Measurements from ENCODE around the gene SCAMP5. TPM values are rescaled to one million over a fixed set of nuclear protein-coding genes. Genes with fewer than 3 reads are reported as not detected.
A peak's percentile ranks its signal among the peaks of the same experiment; 100 is the strongest.

Gene SCAMP5, protein sequence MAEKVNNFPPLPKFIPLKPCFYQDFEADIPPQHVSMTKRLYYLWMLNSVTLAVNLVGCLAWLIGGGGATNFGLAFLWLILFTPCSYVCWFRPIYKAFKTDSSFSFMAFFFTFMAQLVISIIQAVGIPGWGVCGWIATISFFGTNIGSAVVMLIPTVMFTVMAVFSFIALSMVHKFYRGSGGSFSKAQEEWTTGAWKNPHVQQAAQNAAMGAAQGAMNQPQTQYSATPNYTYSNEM
- under 1 TPM; 0.19 to 0.33 TPM for total RNA-seq

DNA sequence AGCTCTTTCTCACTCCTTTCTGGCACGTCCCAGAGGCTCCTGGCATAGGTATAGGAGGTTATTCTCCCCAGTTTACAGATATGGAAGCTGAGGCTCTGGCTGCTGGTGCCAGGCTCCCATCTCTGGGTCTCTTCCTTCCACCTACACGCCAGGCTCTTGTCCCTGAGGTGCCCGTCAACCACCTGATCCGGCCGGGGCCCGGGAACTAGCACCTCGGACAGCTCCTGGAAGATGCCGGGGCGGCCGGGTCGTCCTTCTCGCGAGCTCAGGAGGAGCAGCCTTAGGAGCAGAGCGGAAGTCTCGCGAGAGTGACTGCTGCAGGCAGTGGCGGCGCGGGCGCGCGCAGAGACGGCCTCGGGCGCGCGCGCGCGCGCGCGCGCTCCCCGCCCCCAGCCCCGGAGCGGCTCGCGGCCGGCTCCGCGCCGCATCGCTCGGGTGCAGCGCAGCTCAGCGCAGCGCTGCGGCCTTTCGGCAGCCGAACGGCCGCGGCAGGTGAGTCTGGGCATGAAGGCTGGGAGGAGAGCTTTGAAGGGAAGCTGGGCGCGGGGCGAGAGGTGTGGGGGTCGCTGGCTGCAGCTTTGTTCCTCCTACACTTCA is at the start of gene SCAMP5:
Gene SCAMP5 (plus strand): TSS at position 382 of the 597 bp plus-strand sequence. CDS start 16,277 bp downstream, outside the sequence.
- Mint-ChIP-seq H3K36me3 (no peaks in the 10 kb centered on the region), H3K4me1 (ENCODE audit: low read depth) (peaks cover 10% of the 10 kb centered on the region), H3K27ac (no peak within 1 kb of the TSS), H3K4me3 (peak within 1 kb of the TSS; percentile 58), H3K9me3 (no peaks in the 10 kb centered on the region), H3K27me3 (peaks cover 24% of the 10 kb centered on the region)
- intact Hi-C loops (cut with micrococcal nuclease): no loop called here
- peak; percentile 94 for DNase-seq
- ChIA-PET POLR2A (interaction anchor here (0.6 to 1.1 kb wide), 2 partner anchors 28 to 105 kb away, joined by 3 to 4 read pairs; partner anchors contain the start of genes MPI and PPCDC), CTCF (interaction anchor here (1.1 to 2.2 kb wide), 8 partner anchors 12 to 363 kb away, joined by 3 to 6 read pairs (median 4); partner anchors contain the start of genes C15orf39 and RPP25)

DNA sequence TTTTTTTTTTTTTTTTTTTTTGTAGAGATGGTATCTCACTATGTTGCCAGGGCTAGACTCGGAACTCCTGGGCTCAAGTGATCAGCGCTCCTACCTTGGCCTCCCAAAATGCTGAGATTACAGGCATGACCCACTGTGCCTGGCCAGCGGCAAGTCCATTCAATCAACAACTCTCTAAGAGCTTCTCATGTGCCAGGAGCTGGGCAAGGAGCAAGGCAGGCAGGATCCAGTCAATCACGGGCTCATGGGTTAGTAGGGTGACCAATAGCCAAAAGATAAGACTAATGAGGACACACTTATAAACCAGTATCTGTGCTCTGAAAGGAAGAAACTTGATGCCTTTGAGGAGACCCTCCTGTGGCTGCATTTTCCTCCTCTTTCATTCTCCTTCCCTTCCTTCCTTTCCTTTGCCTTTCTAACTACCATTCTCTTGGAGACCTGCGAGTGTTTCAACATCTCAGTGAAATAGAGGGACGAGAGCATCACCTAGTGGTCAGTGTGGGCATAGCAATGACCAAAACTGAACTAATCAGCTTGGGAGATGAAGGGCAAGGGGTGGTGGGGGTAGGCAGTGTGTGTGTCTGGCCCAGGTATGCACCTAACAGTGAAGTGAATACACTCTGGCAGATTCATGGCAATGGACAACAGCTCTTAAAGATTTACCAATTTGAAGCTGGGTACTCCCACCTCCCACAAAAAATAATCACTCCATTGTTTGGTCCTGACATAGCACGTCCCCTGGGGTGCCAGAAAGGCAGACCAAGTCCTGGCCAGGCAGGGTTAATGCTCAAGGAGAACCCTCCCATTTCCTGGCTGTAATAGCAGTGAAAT is 45.1 kb upstream of the SCAMP5 start:
- H3K4me1 Mint-ChIP-seq (ENCODE audit: low read depth): peaks cover 8% of the 10 kb centered on the region
- no peaks in the 10 kb centered on the region for H3K36me3 Mint-ChIP-seq
- no peak overlapping the region for H3K4me3 Mint-ChIP-seq
- intact Hi-C loops (cut with micrococcal nuclease): loop anchor here (1.0 to 5.0 kb wide), 3 partner anchors 43 to 318 kb away; partner anchors contain the start of gene FAM219B
- ChIA-PET POLR2A (no interaction called here), CTCF (interaction anchor here (0.5 to 4.2 kb wide), 42 partner anchors 9 to 576 kb away, joined by 3 to 84 read pairs (median 4); partner anchors contain the start of genes COX5A, FAM219B, PPCDC and SCAMP5)
- no peaks in the 10 kb centered on the region for H3K9me3 Mint-ChIP-seq
- H3K27me3 Mint-ChIP-seq: no peaks in the 10 kb centered on the region
- no peak overlapping the region for H3K27ac Mint-ChIP-seq
- peak; percentile 86 for DNase-seq

- no peaks in the 10 kb centered on the region for H3K36me3 Mint-ChIP-seq
Measured at GRCh38 chr15:74951006-74951405, 44.4 kb upstream of the SCAMP5 start.

GRCh38 chr15:74954515-74954914 is 40.8 kb upstream of the SCAMP5 start:
- ChIA-PET CTCF (interaction anchor here (0.6 to 2.2 kb wide), 7 partner anchors 9 to 186 kb away, joined by 3 to 8 read pairs (median 3); partner anchors contain the start of genes CPLX3 and SCAMP5), POLR2A (no interaction called here)
- intact Hi-C loops (cut with micrococcal nuclease): loop anchor here (5.0 kb wide), 2 partner anchors 47 to 322 kb away; partner anchors contain the start of gene FAM219B
- H3K9me3 Mint-ChIP-seq: no peaks in the 10 kb centered on the region
- DNase-seq: no peak
- H3K27ac Mint-ChIP-seq: no peak overlapping the region
- peaks cover 37% of the 10 kb centered on the region for H3K4me1 Mint-ChIP-seq (ENCODE audit: low read depth)
- no peak overlapping the region for H3K4me3 Mint-ChIP-seq
- H3K27me3 Mint-ChIP-seq: peaks cover 20% of the 10 kb centered on the region
- no peaks in the 10 kb centered on the region for H3K36me3 Mint-ChIP-seq

More at GRCh38 chr15:74951006-74951405, 44.4 kb upstream of the SCAMP5 start:
- intact Hi-C loops (cut with micrococcal nuclease): loop anchor here (5.0 kb wide), 2 partner anchors 44 to 319 kb away; partner anchors contain the start of gene FAM219B
- no peak overlapping the region for H3K4me3 Mint-ChIP-seq
- H3K4me1 Mint-ChIP-seq (ENCODE audit: low read depth): peaks cover 16% of the 10 kb centered on the region
- DNase-seq: no peak
- H3K27ac Mint-ChIP-seq: no peak overlapping the region
- no peaks in the 10 kb centered on the region for H3K27me3 Mint-ChIP-seq
- H3K9me3 Mint-ChIP-seq: no peaks in the 10 kb centered on the region
- CTCF ChIA-PET: interaction anchor here (0.5 to 4.2 kb wide), 40 partner anchors 9 to 577 kb away, joined by 3 to 84 read pairs (median 4); partner anchors contain the start of genes COX5A, FAM219B, PPCDC and SCAMP5
- POLR2A ChIA-PET: no interaction called here

- Mint-ChIP-seq H3K27ac (no peak overlapping the region), H3K4me3 (peak overlapping the region; percentile 45), H3K9me3 (no peaks in the 10 kb centered on the region), H3K4me1 (ENCODE audit: low read depth) (peaks cover 39% of the 10 kb centered on the region), H3K27me3 (peaks cover 21% of the 10 kb centered on the region), H3K36me3 (no peaks in the 10 kb centered on the region)
- DNase-seq: no peak
- intact Hi-C loops (cut with micrococcal nuclease): loop anchor here (5.0 kb wide), 1 partner anchor 497 kb away; the partner anchor contains the start of gene SIN3A
- ChIA-PET POLR2A (no interaction called here), CTCF (interaction anchor here (1.0 to 2.5 kb wide), 5 partner anchors 55 to 249 kb away, joined by 3 to 16 read pairs (median 6); partner anchors contain the start of gene CPLX3)
Measured at GRCh38 chr15:74955017-74955416, 40.3 kb upstream of the SCAMP5 start.

GRCh38 chr15:74955796-74956647 is 39.3 kb upstream of the SCAMP5 start:
- DNase-seq: peak; percentile 82
- peaks cover 44% of the 10 kb centered on the region for H3K4me1 Mint-ChIP-seq (ENCODE audit: low read depth)
- POLR2A ChIA-PET: interaction anchor here (1.0 to 1.6 kb wide), 2 partner anchors 67 to 247 kb away, joined by 5 to 7 read pairs; partner anchors contain the start of gene PPCDC
- H3K4me3 Mint-ChIP-seq: peak overlapping the region; percentile 45
- H3K9me3 Mint-ChIP-seq: no peaks in the 10 kb centered on the region
- peaks cover 21% of the 10 kb centered on the region for H3K27me3 Mint-ChIP-seq
- H3K27ac Mint-ChIP-seq: no peak overlapping the region
- H3K36me3 Mint-ChIP-seq: no peaks in the 10 kb centered on the region
- CTCF ChIA-PET: interaction anchor here (0.6 to 2.5 kb wide), 11 partner anchors 20 to 322 kb away, joined by 3 to 16 read pairs (median 5); partner anchors contain the start of genes C15orf39 and FAM219B
- intact Hi-C loops (cut with micrococcal nuclease): loop anchor here (2.0 to 5.0 kb wide), 4 partner anchors 17 to 496 kb away; partner anchors contain the start of genes COX5A and SIN3A

- peak within 1 kb of the TSS; percentile 63 for H3K4me3 Mint-ChIP-seq
- H3K27ac Mint-ChIP-seq: no peak within 1 kb of the TSS
- ChIA-PET CTCF (interaction anchor here (0.6 to 2.5 kb wide), 13 partner anchors 8 to 572 kb away, joined by 3 to 16 read pairs (median 4); partner anchors contain the start of genes C15orf39, FAM219B and SCAMP5), POLR2A (interaction anchor here (0.8 to 1.6 kb wide), 3 partner anchors 67 to 246 kb away, joined by 3 to 7 read pairs (median 5); partner anchors contain the start of gene PPCDC)
- peaks cover 21% of the 10 kb centered on the region for H3K27me3 Mint-ChIP-seq
- H3K9me3 Mint-ChIP-seq: no peaks in the 10 kb centered on the region
- H3K36me3 Mint-ChIP-seq: no peaks in the 10 kb centered on the region
- intact Hi-C loops (cut with micrococcal nuclease): loop anchor here (2.0 to 5.0 kb wide), 4 partner anchors 18 to 495 kb away; partner anchors contain the start of genes COX5A and SIN3A
- H3K4me1 Mint-ChIP-seq (ENCODE audit: low read depth): peaks cover 50% of the 10 kb centered on the region
- peak; percentile 80 for DNase-seq
Measured at GRCh38 chr15:74956648-74957475, 38.5 kb upstream of the SCAMP5 start, which contains the start of gene RPP25. Gene RPP25 (minus strand): TSS chr15:74956772. CDS start chr15:74956583, 189 bp downstream.

DNA sequence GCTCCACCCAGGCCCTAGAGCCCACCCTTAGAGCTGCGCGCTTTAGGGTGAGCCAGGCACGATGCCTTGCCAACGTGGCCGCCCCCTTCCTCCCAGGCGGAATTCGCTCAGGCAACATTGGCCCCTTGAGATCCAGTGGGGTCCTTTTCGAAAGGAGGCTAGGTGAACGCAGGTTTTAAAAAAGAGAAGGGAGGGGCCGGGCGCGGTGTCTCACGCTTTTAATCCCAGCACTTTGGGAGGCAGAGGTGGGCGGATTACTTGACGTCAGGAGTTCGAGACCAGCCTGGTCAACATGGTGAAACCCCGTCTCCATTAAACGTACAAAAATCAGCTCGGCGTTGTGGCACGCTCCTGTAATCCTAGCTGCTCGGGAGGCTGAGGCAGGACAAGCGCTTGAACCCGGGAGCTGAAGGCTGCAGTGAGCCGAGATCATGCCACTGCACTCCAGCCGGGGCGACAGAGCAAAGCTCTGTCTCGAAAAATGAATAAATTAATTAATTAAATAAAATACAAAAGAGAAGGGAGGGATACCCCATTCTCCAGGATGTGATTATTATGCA is 37.8 kb upstream of the SCAMP5 start:
- Mint-ChIP-seq H3K4me3 (peak overlapping the region; percentile 35), H3K27me3 (peaks cover 21% of the 10 kb centered on the region), H3K27ac (no peak overlapping the region), H3K9me3 (no peaks in the 10 kb centered on the region), H3K36me3 (no peaks in the 10 kb centered on the region), H3K4me1 (ENCODE audit: low read depth) (peaks cover 50% of the 10 kb centered on the region)
- CTCF ChIA-PET: interaction anchor here (0.6 to 2.5 kb wide), 7 partner anchors 18 to 573 kb away, joined by 3 to 16 read pairs (median 4); partner anchors contain the start of gene SCAMP5
- peak; percentile 23 for DNase-seq
- intact Hi-C loops (cut with micrococcal nuclease): loop anchor here (2.0 to 5.0 kb wide), 4 partner anchors 19 to 495 kb away; partner anchors contain the start of genes COX5A and SIN3A
- POLR2A ChIA-PET: interaction anchor here (0.8 to 1.6 kb wide), 2 partner anchors 66 to 173 kb away, joined by 3 to 7 read pairs; partner anchors contain the start of gene PPCDC

DNA sequence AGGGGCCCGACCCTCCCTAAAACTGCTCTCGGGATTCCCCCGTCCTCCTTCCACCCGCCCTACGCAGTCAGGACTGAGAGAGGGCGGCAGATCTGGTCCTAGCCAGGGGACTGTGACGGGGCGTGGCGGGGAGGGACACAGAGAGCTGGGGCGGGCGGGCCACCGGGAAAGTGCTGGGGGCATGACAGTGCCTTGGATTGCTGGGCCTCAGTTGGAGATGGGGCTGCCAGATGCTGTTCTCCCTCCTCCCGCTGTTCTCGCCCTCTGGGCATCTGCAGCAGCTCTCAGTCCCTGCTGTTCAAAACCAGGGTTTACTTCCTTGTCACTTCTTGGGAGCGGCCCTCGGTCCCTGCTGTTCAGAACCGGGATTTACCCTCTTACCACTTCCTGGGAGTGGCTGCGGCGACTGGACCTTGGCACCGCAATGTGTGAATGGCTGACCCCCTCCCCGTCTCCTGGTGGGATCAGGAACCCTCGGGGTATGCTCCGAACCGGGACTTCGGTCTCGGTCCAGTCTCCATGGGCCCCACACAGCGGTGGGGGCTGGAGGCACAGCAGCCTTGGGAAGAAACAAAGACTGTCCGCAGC is 36.9 kb upstream of the SCAMP5 start:
- DNase-seq: peak; percentile 22
- Mint-ChIP-seq H3K4me3 (no peak overlapping the region), H3K9me3 (no peaks in the 10 kb centered on the region), H3K27me3 (peaks cover 21% of the 10 kb centered on the region), H3K27ac (no peak overlapping the region), H3K4me1 (ENCODE audit: low read depth) (peaks cover 50% of the 10 kb centered on the region), H3K36me3 (no peaks in the 10 kb centered on the region)
- CTCF ChIA-PET: interaction anchor here (0.6 kb wide), 1 partner anchor 16 kb away, joined by 3 read pairs; no protein-coding TSS in a partner anchor
- POLR2A ChIA-PET: interaction anchor here (0.6 kb wide), 1 partner anchor 93 kb away, joined by 4 read pairs; no protein-coding TSS in a partner anchor
- intact Hi-C loops (cut with micrococcal nuclease): loop anchor here (5.0 kb wide), 1 partner anchor 494 kb away; the partner anchor contains the start of gene SIN3A
